HEK293 (cell line): ENCODE data around the gene CAMK2B.

ENCODE experiments used
- BCL6B ChIP-seq: fragments of 450-650 bp; formaldehyde crosslinking; IDR thresholded peaks from 2 replicates; pipeline ENCODE4 v1.5.1; 2017; ENCODE audit warnings: missing biosample characterization, missing genetic modification characterization
- EGR2 ChIP-seq: fragments of 450-650 bp; formaldehyde crosslinking; IDR thresholded peaks from 2 replicates; pipeline ENCODE4 v1.5.1; 2016; ENCODE audit warnings: low read depth, missing biosample characterization, missing genetic modification characterization
- GLIS2 ChIP-seq: fragments of 450-650 bp; formaldehyde crosslinking; IDR thresholded peaks from 2 replicates; pipeline ENCODE4 v1.5.1; 2016; ENCODE audit warnings: missing biosample characterization, missing genetic modification characterization
- KLF7 ChIP-seq: fragments of 450-650 bp; formaldehyde crosslinking; IDR thresholded peaks from 2 replicates; pipeline ENCODE4 v1.5.1; 2016; ENCODE audit warnings: missing biosample characterization, missing genetic modification characterization, borderline replicate concordance
- OSR2 ChIP-seq: fragments of 450-650 bp; formaldehyde crosslinking; IDR thresholded peaks from 2 replicates; pipeline ENCODE4 v1.5.1; 2016; ENCODE audit warnings: missing biosample characterization, missing genetic modification characterization
- PRDM2 ChIP-seq: fragments of 450-650 bp; formaldehyde crosslinking; IDR thresholded peaks from 2 replicates; pipeline ENCODE4 v1.5.1; 2016; ENCODE audit warnings: missing biosample characterization, missing genetic modification characterization, borderline replicate concordance
- REST ChIP-seq: fragments of 450-650 bp; formaldehyde crosslinking; IDR thresholded peaks from 2 replicates; pipeline ENCODE4 v1.5.1; 2016; ENCODE audit warnings: missing biosample characterization, missing genetic modification characterization
- TRIM28 ChIP-seq: IDR thresholded peaks from 2 replicates; pipeline ENCODE4 v1.6.1; 2011; ENCODE audit warnings: low read length, control low read depth, borderline replicate concordance
- ZBTB21 ChIP-seq: fragments of 450-650 bp; formaldehyde crosslinking; IDR thresholded peaks from 2 replicates; pipeline ENCODE4 v1.5.1; 2017; ENCODE audit warnings: missing biosample characterization, missing genetic modification characterization
- ZBTB8A ChIP-seq: fragments of 450-650 bp; formaldehyde crosslinking; IDR thresholded peaks from 2 replicates; pipeline ENCODE4 v1.5.1; 2016; ENCODE audit warnings: missing biosample characterization, missing genetic modification characterization
- ZEB2 ChIP-seq: fragments of 450-650 bp; formaldehyde crosslinking; IDR thresholded peaks from 2 replicates; pipeline ENCODE4 v1.5.1; 2016; ENCODE audit warnings: missing biosample characterization, missing genetic modification characterization
- ZFP41 ChIP-seq: fragments of 450-650 bp; formaldehyde crosslinking; IDR thresholded peaks from 2 replicates; pipeline ENCODE4 v1.5.1; 2016; ENCODE audit warnings: missing biosample characterization, missing genetic modification characterization, borderline replicate concordance
- ZNF157 ChIP-seq: fragments of 450-650 bp; formaldehyde crosslinking; IDR thresholded peaks from 2 replicates; pipeline ENCODE4 v1.5.1; 2016; ENCODE audit warnings: missing biosample characterization, missing genetic modification characterization
- ZNF433 ChIP-seq: fragments of 450-650 bp; formaldehyde crosslinking; IDR thresholded peaks from 2 replicates; pipeline ENCODE4 v1.5.1; 2016; ENCODE audit warnings: missing biosample characterization, missing genetic modification characterization, low read depth
- ZNF530 ChIP-seq: fragments of 450-650 bp; formaldehyde crosslinking; IDR thresholded peaks from 2 replicates; pipeline ENCODE4 v1.5.1; 2016; ENCODE audit warnings: low read depth, missing biosample characterization, missing genetic modification characterization
- ZNF830 ChIP-seq: fragments of 450-650 bp; IDR thresholded peaks from 2 replicates; pipeline ENCODE4 v1.5.0; 2018; ENCODE audit warnings: missing biosample characterization, missing genetic modification characterization, low read depth, mild to moderate bottlenecking, moderate library complexity
- ZSCAN16 ChIP-seq: fragments of 450-650 bp; formaldehyde crosslinking; IDR thresholded peaks from 2 replicates; pipeline ENCODE4 v1.5.1; 2016; ENCODE audit warnings: missing biosample characterization, missing genetic modification characterization
- ZSCAN23 ChIP-seq: fragments of 450-650 bp; formaldehyde crosslinking; IDR thresholded peaks from 2 replicates; pipeline ENCODE4 v1.5.1; 2016; ENCODE audit warnings: missing biosample characterization, missing genetic modification characterization
- TF ChIP-seq, protein P1 (sequence below): fragments of 450-650 bp; formaldehyde crosslinking; IDR thresholded peaks from 2 replicates; pipeline ENCODE4 v1.5.1; 2016; ENCODE audit warnings: missing biosample characterization, missing genetic modification characterization, low read depth
- TF ChIP-seq, protein P2 (sequence below): sonication (generic); formaldehyde crosslinking; IDR thresholded peaks from 2 replicates; pipeline ENCODE4 v1.8.1; 2022; ENCODE audit warnings: mild to moderate bottlenecking, moderate library complexity, missing genetic modification reagents
- TF ChIP-seq, protein P3 (sequence below): fragments of 450-650 bp; formaldehyde crosslinking; IDR thresholded peaks from 2 replicates; pipeline ENCODE4 v1.5.1; 2016; ENCODE audit warnings: missing biosample characterization, missing genetic modification characterization
- TF ChIP-seq, protein P4 (sequence below): fragments of 450-650 bp; formaldehyde crosslinking; IDR thresholded peaks from 2 replicates; pipeline ENCODE4 v1.5.1; 2016; ENCODE audit warnings: missing biosample characterization, missing genetic modification characterization

CAMK2B gene

GRCh38 chr7:44257618-44258422 is 67.6 kb downstream of the CAMK2B start (continued):
- TF ChIP-seq PRDM2 (tag by site-specific recombination) (peak; percentile 42; the same call in 1 of the 2 replicates), KLF7 (tag by site-specific recombination) (no peak), ZNF830 (tag by site-specific recombination) (no peak), ZBTB21 (tag by site-specific recombination) (no peak), ZBTB8A (tag by site-specific recombination) (no peak), ZFP41 (tag by site-specific recombination) (no peak), ZNF157 (tag by site-specific recombination) (no peak), TRIM28 (no peak), OSR2 (tag by site-specific recombination) (0 out of 2 replicates have a peak, but pooled peaks have one; percentile 18), ZNF433 (no peak), ZEB2 (no peak), REST (no peak), ZSCAN23 (tag by site-specific recombination) (no peak), BCL6B (tag by site-specific recombination) (no peak), GLIS2 (tag by site-specific recombination) (no peak; the same call in 1 of the 2 replicates), ZSCAN16 (tag by site-specific recombination) (no peak), EGR2 (tag by site-specific recombination) (peak; percentile 83), ZNF530 (tag by site-specific recombination) (no peak)
- TF ChIP-seq, protein P1, sequence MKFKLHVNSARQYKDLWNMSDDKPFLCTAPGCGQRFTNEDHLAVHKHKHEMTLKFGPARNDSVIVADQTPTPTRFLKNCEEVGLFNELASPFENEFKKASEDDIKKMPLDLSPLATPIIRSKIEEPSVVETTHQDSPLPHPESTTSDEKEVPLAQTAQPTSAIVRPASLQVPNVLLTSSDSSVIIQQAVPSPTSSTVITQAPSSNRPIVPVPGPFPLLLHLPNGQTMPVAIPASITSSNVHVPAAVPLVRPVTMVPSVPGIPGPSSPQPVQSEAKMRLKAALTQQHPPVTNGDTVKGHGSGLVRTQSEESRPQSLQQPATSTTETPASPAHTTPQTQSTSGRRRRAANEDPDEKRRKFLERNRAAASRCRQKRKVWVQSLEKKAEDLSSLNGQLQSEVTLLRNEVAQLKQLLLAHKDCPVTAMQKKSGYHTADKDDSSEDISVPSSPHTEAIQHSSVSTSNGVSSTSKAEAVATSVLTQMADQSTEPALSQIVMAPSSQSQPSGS (tag by site-specific recombination), result no peak
- TF ChIP-seq, protein P2, sequence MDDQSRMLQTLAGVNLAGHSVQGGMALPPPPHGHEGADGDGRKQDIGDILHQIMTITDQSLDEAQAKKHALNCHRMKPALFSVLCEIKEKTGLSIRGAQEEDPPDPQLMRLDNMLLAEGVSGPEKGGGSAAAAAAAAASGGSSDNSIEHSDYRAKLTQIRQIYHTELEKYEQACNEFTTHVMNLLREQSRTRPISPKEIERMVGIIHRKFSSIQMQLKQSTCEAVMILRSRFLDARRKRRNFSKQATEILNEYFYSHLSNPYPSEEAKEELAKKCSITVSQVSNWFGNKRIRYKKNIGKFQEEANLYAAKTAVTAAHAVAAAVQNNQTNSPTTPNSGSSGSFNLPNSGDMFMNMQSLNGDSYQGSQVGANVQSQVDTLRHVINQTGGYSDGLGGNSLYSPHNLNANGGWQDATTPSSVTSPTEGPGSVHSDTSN (CRISPR knock-in tag), result no peak
- TF ChIP-seq, protein P3, sequence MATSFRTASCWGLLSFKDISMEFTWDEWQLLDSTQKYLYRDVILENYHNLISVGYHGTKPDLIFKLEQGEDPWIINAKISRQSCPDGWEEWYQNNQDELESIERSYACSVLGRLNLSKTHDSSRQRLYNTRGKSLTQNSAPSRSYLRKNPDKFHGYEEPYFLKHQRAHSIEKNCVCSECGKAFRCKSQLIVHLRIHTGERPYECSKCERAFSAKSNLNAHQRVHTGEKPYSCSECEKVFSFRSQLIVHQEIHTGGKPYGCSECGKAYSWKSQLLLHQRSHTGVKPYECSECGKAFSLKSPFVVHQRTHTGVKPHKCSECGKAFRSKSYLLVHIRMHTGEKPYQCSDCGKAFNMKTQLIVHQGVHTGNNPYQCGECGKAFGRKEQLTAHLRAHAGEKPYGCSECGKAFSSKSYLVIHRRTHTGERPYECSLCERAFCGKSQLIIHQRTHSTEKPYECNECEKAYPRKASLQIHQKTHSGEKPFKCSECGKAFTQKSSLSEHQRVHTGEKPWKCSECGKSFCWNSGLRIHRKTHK, result no peak
- TF ChIP-seq, protein P4, sequence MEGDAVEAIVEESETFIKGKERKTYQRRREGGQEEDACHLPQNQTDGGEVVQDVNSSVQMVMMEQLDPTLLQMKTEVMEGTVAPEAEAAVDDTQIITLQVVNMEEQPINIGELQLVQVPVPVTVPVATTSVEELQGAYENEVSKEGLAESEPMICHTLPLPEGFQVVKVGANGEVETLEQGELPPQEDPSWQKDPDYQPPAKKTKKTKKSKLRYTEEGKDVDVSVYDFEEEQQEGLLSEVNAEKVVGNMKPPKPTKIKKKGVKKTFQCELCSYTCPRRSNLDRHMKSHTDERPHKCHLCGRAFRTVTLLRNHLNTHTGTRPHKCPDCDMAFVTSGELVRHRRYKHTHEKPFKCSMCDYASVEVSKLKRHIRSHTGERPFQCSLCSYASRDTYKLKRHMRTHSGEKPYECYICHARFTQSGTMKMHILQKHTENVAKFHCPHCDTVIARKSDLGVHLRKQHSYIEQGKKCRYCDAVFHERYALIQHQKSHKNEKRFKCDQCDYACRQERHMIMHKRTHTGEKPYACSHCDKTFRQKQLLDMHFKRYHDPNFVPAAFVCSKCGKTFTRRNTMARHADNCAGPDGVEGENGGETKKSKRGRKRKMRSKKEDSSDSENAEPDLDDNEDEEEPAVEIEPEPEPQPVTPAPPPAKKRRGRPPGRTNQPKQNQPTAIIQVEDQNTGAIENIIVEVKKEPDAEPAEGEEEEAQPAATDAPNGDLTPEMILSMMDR, result no peak
